Activated CD4-positive, alpha-beta T cell treated with anti-CD3 and anti-CD28 coated beads, Interleukin-2, amount 50 U/mL, for 48 hours (primary cell): ENCODE measurements around the gene ATXN7L1.
"Not testable (repeated sequence)": the region's sequence is repeated elsewhere in the genome, so short reads cannot be mapped to it uniquely, and the experiment has no call there.

ENCODE experiments used
- DNase-seq, 2 experiments: peaks; one replicate each; pipeline ENCODE4 v3.0.0-alpha.2; 2020

Gene ATXN7L1

GRCh38 chr7:105734233-105734632, 142.2 kb downstream of the ATXN7L1 start:
- DNase-seq = no peak

- no peak for DNase-seq
Observed at GRCh38 chr7:105731042-105731441, 145.4 kb downstream of the ATXN7L1 start.

- no peak for DNase-seq
Observed at GRCh38 chr7:105728028-105728427, 148.4 kb downstream of the ATXN7L1 start.

GRCh38 chr7:105724688-105725087, 151.7 kb downstream of the ATXN7L1 start:
- DNase-seq = no peak

GRCh38 chr7:105723572-105723971, 152.8 kb downstream of the ATXN7L1 start:
- DNase-seq = no peak

- DNase-seq = no peak
Observed at GRCh38 chr7:105721571-105722104, 154.8 kb downstream of the ATXN7L1 start.

- DNase-seq = no peak
Observed at GRCh38 chr7:105719919-105720318, 156.5 kb downstream of the ATXN7L1 start.

- no peak for DNase-seq
Observed at GRCh38 chr7:105719395-105719794, 157.0 kb downstream of the ATXN7L1 start.

GRCh38 chr7:105718511-105718925, 157.9 kb downstream of the ATXN7L1 start:
- no peak for DNase-seq

- no peak for DNase-seq
Observed at GRCh38 chr7:105715528-105715927, 160.9 kb downstream of the ATXN7L1 start.

GRCh38 chr7:105713488-105714465, 162.6 kb downstream of the ATXN7L1 start:
- no peak for DNase-seq

GRCh38 chr7:105712877-105713276, 163.5 kb downstream of the ATXN7L1 start:
- DNase-seq = no peak

- no peak for DNase-seq
Observed at GRCh38 chr7:105711726-105712402, 164.5 kb downstream of the ATXN7L1 start.

- not testable (repeated sequence) for DNase-seq
Observed at GRCh38 chr7:105710720-105711119, 165.7 kb downstream of the ATXN7L1 start.

- no peak for DNase-seq
Observed at GRCh38 chr7:105708763-105709080, 167.7 kb downstream of the ATXN7L1 start.

- no peak for DNase-seq
Observed at GRCh38 chr7:105707967-105708762, 168.2 kb downstream of the ATXN7L1 start.

- no peak for DNase-seq
Observed at GRCh38 chr7:105707381-105707780, 169.0 kb downstream of the ATXN7L1 start.

- no peak for DNase-seq
Observed at GRCh38 chr7:105705427-105705826, 171.0 kb downstream of the ATXN7L1 start.

- DNase-seq = no peak
Observed at GRCh38 chr7:105703207-105703930, 173.0 kb downstream of the ATXN7L1 start.

- DNase-seq = no peak
Observed at GRCh38 chr7:105699568-105700236, 176.7 kb downstream of the ATXN7L1 start.

GRCh38 chr7:105698531-105698930, 177.9 kb downstream of the ATXN7L1 start:
- DNase-seq = no peak

- DNase-seq = no peak
Observed at GRCh38 chr7:105697753-105698152, 178.6 kb downstream of the ATXN7L1 start.
